HG03442 (cell line): ENCODE results near the gene CMPK2.
"Not testable (repeated sequence)": the region's sequence is repeated elsewhere in the genome, so short reads cannot be mapped to it uniquely, and the experiment has no call there.

Experiments used
- ATAC-seq: cut with Tn5 transposase; IDR thresholded peaks from one replicate; pipeline ENCODE4 v1.9.1; 2021; ENCODE audit warnings: mild to moderate bottlenecking, moderate library complexity; ENCODE audit not compliant: unreplicated experiment

Gene CMPK2

DNA sequence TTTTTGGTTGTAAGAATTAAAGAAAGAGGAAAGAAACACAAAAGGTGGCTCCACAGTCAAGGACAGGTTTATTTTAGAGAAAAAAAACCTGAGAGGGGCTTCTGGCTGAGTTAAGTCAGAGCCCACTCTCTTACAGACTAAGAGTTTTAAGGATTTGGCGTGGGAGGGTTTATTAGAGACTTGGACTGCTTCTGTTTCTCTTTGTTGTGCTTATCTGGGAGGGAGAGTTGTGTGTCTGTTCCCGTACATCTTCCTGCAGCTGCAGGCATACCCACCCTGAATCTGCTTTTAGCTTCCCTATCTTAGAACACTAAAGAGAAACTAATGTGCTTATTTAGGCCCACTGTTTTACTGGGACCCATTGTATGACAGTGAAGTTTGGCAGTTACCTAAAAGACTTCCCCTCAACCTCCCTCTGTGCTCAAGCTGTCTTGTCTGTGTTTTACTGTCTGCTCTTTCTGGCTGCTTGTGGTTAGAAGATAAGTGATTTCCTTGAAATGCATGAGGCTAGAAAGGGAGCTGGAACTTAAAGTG, 14.6 kb upstream of the CMPK2 start:
- no peak for ATAC-seq

DNA sequence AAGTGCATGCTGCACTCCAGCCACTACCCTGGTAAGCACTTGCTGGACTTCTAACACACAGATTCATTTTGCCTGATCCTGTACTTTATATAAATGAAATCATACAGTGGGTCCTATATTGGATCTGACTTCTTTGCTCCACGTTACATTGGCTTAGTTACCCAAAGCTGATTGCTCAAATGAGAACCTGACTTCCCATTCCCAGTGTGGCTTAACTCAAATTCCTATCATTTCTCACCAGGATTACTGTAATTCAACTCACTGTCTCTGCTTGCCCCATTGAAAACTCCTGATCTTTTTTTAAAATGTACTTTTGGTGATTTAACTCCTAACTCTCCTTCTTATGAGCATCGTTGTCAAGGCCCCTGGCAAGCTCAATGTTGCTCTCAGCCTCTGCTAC, 13.3 kb upstream of the CMPK2 start:
- ATAC-seq = no peak

DNA sequence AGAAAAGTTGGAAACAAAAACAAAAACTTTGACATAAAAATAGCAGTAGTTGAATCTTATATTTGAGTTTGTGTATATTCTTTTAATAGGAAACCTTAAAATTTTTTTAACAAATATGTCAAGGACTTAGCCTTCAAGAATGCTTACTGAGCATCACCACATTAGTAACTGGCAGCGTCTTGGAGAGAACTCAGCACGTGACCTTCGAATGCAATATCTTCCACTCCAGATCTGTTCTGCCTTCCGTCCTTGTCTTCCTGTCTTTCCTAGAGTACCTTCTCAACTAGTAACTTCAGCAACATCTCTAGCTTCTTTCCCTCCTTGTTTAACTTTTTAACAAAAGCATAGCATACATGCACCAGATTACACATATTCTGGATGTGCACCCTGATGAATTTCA, 12.8 kb upstream of the CMPK2 start:
- no peak for ATAC-seq

DNA sequence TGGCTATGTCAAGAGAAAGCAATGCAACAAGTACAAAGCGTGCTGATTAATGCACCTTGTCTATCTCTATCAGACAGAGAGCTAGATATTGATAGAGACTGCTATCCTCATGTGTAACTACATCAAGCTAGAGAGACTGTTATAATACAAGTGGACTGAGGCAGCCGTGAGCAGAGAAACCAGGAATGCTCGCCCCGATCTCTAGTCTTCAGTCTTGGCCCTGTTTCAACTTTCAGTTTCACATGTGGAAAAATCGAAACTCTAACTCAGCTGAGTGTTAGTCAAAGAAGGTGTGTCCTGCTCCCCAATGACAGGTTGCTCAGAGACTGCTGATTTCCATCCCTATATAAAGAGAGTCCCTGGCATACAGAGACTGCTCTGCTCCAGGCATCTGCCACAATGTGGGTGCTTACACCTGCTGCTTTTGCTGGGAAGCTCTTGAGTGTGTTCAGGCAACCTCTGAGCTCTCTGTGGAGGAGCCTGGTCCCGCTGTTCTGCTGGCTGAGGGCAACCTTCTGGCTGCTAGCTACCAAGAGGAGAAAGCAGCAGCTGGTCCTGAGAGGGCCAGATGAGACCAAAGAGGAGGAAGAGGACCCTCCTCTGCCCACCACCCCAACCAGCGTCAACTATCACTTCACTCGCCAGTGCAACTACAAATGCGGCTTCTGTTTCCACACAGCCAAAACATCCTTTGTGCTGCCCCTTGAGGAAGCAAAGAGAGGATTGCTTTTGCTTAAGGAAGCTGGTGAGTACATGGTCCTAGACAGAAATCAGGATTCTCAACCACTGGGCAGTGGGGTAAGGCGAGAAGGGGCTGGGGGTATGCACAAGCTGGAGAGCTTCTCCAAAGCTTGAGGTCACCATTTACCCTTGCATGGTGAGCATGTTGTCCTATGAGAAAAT, 11.9 kb upstream of the CMPK2 start, which contains the start of gene RSAD2:
RSAD2 (plus strand) TSS at position 376 of the 903 bp plus-strand sequence; CDS start at position 400, 24 bp downstream.
- ATAC-seq = peak; percentile 84

DNA sequence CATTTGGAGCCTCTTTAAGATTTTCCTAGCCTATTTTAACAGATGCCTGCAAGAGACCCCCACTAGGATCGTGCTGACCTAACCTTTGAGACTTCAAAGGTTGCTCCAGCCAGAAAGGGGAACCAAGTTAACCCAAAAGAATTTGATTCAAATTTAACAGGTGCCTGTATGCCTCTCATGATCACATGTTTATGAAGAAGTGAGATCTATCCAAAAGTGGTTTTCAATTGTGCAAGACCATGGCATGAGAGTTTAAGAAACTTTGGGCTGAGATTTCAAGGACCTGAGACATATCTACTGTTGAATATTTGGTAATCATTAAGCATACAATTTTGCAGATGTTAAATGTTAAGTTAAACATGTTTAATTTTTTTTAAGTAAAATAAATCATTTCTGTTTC, 10.6 kb upstream of the CMPK2 start:
- ATAC-seq = no peak

DNA sequence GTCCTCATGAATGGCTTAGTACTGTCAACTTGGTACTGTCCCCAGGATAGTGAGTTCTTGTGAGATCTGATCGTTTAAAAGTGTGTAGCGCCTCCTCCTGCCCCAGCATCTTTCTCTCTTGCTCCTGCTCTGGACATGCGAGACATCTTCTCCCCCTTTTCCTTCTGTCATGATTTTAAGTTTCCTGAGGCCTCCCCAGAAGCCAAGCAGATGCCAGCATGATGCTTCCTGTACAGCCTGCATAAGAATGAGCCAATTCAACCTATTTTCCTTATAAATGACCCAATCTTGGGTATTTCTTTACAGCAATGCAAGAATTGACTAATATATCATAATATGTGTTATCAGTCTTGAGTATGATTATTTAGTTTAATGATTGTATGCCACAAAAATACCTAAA, 8.3 kb upstream of the CMPK2 start:
- ATAC-seq = no peak

DNA sequence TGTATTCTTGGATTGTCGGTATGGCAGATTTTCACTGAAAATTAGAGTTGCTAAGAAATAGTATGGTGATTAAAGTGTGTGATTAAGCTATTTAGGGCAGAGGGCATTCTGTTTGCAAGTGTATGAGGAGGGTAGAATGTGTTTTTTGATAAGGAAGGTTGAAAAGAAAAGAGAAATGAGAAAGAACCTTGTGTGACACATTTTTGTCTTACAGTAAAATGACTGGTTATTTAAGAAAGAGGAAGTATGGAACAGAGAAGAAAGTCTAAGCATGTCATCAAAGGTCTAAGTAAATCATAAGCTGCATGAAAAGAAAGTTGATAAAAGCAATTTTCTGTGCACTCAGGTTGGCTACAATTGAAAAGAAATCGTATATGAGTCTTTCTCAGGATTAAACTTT, 6.7 kb upstream of the CMPK2 start:
- peak; percentile 58 for ATAC-seq

DNA sequence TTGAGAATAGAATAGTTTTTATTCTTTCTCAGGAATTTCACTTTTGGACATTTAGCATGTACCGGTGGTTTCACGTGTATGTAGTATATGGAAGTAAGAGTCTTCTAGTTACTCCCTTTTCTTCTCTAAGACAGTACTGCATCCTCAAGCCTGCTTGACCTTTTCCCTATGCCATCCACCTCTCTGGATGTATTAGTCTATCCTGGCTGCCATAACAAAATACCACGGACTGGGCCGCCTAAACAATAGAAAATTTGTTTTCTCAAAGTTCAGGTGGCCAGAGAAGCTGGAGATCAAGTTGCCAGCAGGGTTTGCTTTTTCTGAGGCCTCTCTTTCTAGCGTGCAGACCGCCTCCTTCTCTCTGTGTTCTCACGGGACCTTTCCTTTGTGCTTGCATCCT, 1.3 kb upstream of the CMPK2 start:
- ATAC-seq = no peak

DNA sequence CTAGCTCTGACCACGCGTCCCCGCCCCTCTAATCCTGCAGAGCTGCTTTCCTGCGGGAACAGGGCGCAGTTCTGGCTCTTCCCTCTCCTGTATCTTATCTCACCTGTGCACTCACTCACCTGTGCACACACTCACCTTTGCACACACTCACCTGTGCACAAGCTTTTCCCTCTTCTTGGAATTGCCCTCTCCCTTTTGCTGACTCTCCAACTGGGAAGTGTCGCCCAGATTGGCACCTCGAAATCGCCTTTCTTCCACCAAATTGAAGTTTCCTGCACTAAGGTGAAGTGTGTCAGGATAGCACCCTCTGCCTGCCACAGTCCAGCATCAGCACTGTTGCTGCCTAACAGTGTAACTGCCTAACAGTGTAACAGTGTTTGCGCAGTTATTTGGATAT, 566 bp upstream of the CMPK2 start:
- ATAC-seq = peak; percentile 32

DNA sequence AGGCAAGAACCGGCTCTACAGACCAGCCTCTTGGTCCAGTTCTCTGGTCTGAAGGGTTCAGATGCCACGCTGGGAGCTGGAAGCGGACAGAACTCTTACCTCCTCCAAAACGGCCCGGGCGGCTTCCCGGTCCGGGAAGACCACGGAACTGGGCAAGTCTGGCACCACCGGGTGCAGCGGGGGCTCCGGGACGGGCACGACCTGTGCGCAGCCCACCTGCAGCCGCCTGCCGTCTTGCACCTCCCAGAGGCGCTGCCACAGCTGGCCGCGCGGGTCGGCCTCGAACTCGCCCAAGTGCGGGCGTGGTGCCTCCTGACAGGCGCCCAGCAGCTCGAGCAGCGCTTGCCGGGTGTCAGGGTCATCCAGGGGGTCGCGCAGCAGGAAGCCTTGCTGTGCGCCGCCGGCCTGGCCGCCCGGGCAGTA, 773 bp downstream of the CMPK2 start:
- ATAC-seq = peak; percentile 26

DNA sequence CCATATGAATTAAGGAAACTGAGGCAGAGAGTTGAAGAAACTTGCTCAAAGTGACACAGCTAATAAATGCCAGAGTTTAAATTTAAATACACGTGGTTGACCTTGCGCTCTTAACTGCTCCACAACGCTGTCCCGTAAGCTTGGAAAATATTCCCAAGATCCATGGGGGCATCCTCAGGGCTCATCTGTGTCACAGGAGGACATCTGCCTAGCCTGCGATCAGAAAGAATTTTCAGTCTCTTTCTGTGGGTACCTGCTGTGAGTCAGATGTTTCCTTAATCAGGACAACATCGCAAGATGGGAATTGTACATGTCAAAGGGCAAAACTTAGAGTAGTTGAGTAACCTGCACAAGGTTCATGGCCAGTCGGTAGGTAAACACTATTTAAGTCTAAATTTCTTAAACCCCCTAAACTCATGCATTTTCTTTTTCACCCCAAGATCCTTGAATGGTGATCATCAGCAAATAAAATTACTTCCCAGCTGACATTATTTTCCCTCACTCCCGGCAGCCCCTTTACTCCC, 1.4 kb downstream of the CMPK2 start:
- ATAC-seq = no peak

DNA sequence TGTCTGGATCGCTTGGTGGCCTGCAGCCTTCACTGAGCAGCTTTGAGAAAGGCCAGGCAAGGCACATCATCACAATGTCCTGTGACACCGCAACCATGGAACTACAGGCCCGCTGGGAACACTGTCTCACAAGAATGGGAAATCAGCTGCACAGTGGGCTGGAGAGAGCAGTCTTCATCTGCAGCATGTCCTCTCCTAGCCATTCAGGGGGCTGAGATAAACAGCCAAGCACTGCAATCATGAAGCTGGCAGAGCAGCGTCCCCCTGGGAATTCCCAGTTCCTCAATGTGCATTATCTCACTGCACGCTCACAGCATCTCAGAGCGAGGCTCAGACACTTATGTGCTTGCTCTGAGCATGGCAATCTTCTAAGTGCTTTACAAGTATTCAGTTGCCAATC, 1.9 kb downstream of the CMPK2 start:
- no peak for ATAC-seq

DNA sequence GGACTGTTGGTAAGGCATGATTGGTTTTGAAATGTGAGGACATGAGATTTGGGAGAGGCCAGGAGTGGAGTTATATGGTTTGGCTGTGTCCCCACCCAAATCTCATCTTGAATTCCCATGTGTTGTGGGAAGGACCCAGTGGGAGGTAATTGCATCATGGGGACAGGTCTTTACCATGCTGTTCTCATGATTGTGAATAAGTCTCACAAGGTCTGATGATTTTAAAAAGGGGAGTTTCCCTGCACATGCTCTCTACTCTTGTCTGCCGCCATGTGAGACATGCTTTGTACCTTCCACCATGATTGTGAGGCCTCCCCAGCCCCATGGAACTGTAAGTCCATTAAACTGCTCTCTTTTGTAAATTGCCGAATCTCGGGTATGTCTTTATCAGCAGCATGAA, 5.4 kb downstream of the CMPK2 start:
- ATAC-seq = no peak

DNA sequence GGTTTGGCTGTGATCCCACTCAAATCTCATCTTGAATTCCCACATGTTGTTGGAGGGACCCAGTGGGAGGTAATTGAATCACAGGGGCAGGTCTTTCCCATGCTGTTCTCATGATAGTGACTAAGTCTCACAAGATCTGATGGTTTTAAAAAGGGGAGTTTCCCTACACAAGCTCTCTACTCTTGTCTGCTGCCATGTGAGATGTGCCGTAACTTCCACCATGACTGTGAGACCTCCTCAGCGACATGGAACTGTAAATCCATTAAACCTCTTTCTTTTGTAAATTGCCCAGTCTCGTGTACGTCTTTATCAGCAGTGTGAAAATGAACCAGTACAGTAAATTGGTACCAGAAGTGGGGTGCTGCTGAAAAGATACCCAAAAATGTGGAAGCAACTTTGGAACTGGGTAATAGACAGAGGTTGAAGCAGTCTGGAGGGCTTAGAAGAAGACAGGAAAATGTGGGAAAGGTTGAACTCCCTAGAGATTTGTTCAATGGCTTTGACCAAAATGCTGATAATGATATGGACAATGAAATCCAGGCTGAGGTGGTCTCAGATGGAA, 7.2 kb downstream of the CMPK2 start:
- not testable (repeated sequence) for ATAC-seq

DNA sequence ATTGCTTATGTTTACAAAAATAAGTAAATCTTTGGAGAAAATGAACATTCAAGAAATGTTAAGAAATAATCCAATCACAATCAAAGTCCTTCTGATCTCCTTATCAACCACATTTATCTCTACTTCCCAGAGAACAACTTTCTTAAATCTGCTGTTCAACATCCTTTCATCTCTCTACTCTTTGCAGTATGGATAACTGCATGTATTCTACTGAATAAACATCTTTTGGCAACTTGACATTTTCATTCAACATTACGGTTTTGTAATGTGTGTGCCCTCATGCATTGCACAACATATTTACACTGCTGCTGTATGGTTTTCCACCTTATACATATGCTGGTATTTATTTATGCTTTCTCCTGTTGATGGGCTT, 9.2 kb downstream of the CMPK2 start:
- ATAC-seq = no peak

DNA sequence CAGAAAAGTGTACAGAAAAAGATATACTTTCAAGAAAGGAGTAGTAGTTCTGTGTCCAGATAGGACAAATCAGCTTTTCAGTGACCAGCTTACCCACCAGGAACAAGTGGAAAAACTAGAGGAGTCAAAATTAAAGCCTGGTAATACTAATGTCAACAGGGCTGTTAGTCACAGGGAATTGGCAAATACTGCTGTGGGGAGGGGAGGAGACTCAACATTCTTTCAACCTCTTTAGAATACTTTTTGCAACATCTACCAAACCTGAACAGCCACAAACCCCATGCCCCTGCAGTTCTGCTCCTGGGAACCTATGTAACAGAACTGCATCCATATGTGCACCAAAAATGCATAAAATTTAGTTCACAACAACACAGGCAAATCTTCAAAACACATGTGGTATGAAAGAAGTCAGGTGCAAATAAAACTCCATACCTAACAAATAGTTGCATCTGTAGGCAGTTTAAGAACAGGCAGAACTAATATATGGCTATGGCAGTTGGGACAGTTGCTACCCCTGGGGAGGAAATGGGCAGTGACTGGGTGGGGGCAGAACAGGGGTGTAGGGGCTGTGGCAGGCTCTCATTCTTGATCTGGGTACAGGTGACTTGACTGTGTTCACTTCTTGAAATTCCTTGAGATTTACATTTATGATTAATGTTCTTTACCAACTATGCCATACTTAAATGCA, 9.7 kb downstream of the CMPK2 start:
- ATAC-seq = no peak

DNA sequence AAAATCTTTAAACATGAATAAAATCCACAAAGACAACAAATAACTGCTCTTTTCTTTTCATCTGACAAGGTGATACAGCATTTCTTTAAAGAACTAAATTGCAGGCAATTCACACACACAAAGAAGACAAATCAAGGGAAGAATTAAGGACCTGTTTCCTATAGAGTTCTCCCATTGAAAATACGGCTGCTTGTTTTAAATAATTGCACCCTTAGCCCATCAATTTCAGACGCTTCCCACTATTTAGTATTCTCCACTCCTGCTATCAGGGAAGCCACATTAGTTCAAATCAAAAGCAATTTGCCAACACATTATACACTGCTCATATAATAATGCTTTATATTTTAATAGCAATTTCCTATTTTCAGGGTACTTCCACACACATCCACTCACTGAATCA, 11.3 kb downstream of the CMPK2 start:
- ATAC-seq = no peak

DNA sequence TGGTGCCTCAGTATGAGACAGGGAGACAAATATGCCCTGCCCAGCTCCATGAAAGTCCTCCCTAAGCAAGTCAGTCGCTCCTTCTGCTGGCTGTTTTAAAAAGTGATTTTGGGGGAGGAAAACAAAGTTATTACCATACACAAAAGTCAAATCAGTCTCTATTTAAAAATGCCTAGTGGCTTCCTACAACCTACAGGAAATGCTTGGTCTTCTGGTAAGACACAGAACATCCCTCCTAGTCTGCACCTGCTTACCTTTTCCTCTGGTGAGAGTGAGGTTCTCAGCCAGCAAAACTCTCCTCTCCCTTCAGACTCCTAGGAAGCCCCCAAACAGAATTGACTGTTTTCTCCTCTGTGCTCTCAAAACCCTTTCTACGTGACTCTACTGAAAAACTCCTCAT, 13.5 kb downstream of the CMPK2 start:
- no peak for ATAC-seq

DNA sequence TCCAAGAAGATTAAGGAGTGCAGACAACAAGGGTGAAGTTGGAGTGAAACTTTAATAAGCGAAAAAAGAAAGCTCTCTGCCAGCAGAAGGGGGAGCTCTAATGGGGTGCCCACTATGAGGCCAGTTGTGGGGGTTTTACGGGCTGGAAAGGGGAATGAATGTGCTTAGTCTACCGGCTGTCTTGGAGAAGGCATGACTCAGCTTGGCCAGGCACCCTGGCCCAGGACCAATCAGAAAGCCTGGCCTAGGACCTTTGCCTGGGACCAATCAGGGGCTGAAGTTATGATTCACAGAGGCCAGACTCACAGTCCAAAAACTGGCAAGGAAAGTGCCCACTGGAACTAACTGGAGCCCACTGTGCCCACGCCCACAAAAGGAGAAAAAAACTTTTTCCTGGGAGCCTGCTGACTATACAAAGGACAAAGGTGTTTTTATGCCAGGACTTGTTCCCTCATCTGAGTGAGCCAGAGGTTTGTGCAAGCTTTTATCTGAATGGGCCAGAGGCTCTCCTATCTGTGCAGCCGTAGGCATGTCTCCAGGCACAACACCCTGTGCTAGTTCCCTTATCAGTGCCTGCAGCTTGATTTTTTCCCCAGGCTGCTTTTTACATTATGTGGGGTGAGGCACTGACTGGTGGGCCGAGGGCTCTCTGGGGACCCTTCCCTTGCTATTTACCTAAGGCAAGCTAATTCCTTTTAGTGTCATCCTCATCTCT, 18.6 kb downstream of the CMPK2 start:
- no peak for ATAC-seq

DNA sequence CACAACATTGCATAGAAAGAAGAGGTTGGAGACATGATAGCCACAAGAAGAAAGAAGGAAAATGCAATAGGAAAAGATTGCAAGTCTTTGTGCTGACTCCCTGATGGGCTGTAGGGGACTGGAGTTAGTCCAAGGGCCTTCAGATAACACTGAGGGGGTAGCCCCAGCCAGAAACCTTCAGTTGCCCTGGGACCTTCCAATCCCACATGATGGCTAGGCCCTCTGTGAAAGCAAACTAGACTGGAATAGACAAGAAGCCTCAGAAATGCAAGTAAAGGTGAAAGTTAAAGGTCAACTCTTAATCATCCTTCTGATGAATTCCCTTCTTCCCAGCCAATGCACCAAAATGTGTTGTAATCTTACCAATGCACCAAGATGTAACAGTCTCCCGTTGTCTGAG, 19.2 kb downstream of the CMPK2 start:
- no peak for ATAC-seq

DNA sequence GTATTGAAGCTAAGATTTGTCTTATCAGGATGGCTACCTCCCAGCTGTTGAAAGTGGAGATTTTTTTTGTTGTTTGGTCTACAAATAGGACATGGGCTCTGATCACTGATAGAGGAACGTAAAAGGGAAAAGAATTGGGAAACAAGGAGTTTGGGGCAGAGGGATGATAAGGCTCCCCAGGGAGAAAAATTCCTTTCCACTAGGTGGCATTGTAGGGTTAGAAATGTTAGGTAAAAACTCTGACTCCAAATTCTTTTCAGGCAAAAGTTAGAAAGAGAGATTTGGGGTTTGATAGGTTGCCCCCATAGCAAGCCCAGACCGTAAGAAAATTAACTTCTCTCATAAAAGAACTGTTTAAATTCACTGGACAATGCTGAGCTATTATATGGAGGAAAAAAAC, 19.8 kb downstream of the CMPK2 start:
- no peak for ATAC-seq
